Measurements from ENCODE around the gene NR1I3.

Gene NR1I3

GRCh38 chr1:161199506-161200139, 38.4 kb downstream of the NR1I3 start:
- Histone ChIP-seq H3K36me3 (ENCODE audit: insufficient read depth, low read length) (peaks cover 18% of the 10 kb centered on the region), H3K9ac (ENCODE audit: low read length) (no peak overlapping the region)

DNA sequence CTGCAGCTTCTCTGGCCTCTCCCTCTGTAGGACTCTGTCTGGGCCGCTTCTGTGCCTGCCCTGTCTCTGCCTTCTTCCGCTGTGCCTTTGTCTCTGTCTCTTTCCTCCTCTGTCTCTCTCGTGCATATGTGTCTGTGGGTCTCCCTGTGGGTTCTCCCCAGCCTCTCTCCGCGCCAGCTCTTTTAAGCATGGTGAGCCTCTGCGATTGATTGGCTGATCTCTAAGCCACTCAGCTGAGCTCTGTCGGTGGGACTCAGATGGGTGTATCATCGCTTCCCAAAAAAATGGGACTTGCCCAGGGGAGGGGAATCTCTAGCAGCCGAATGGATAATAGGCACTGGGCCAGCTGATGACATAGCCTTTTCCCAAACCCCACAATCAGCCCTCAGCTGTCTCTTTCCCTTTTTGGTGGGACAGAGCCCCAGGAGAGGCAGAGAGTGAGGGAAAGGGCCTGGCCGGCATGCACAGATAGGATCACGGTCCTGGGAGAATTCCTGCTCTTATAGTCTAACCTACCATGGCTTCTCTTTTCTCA, 39.0 kb downstream of the NR1I3 start, which contains the start of gene ADAMTS4:
TSS of gene ADAMTS4 (minus strand) at position 158 of the 535 bp plus-strand sequence. CDS start 427 bp downstream, outside the sequence.
- Histone ChIP-seq H3K4me3 (ENCODE audit: low read depth in 1 of 2, low read length in 2 of 2) (peak within 1 kb of the TSS; percentile 22 to 53), H3K27ac (ENCODE audit: low read depth, low read length) (peak within 1 kb of the TSS; percentile 81), H3K9me3 (ENCODE audit: low read length) (no peaks in the 10 kb centered on the region), H3K27me3 (ENCODE audit: control insufficient read depth in 1 of 2, insufficient read depth in 2 of 2, low read length in 2 of 2) (no peaks in the 10 kb centered on the region), H3K36me3 (ENCODE audit: insufficient read depth, low read length) (peaks cover 14% of the 10 kb centered on the region), H3K9ac (ENCODE audit: low read length) (peak within 1 kb of the TSS; percentile 50), H3K4me1 (ENCODE audit: insufficient read depth, low read length) (peaks cover 73% of the 10 kb centered on the region)

More at GRCh38 chr1:161199506-161200139, 38.4 kb downstream of the NR1I3 start:
- Histone ChIP-seq H3K9me3 (ENCODE audit: low read length) (no peaks in the 10 kb centered on the region), H3K27ac (ENCODE audit: low read depth, low read length) (peak overlapping the region; percentile 81), H3K4me1 (ENCODE audit: insufficient read depth, low read length) (peaks cover 77% of the 10 kb centered on the region), H3K4me3 (ENCODE audit: low read depth in 1 of 2, low read length in 2 of 2) (no peak overlapping the region), H3K27me3 (ENCODE audit: control insufficient read depth in 1 of 2, insufficient read depth in 2 of 2, low read length in 2 of 2) (no peaks in the 10 kb centered on the region)

DNA sequence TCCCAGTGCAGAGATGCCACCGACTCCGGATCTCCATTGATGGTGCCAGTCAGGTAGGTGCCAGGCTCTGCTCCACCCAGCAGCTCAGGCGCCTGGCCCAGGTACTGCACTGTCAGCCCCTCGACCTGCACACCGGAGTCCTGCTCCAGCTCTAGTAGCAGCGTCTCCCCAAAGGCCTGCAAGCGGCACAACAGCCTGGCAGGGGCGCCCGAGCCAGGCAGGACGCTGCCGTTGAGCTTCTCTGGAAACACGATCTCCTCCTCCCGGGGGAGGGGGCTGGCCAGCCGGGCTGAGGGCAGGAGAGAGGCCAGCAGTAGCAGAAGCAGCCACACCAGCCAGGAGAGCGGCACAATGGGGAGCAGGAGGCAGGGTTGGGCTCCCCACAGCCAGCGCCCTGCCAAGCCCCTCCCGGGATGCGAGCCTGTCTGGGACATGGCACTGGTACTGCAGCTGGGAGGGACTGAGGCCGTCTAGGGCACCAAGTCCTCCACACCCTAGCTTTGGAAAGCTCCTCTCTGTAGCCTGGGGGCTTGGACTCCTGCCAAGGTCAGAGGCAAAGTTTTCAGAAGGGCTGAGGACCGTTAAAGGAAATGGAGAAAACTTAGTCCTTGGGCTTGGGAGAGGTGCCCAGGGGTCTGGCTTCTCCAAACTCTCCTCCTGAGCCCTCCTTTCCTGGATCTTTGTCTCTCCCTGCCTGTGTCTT, 39.7 kb downstream of the NR1I3 start:
- H3K4me3 ChIP-seq (ENCODE audit: low read depth in 1 of 2, low read length in 2 of 2), result peak overlapping the region; percentile 22 to 53
- H3K36me3 ChIP-seq (ENCODE audit: insufficient read depth, low read length), result peaks cover 9% of the 10 kb centered on the region
- H3K9me3 ChIP-seq (ENCODE audit: low read length), result no peaks in the 10 kb centered on the region
- H3K27ac ChIP-seq (ENCODE audit: low read depth, low read length), result peak overlapping the region; percentile 81
- peak overlapping the region; percentile 50 for H3K9ac ChIP-seq (ENCODE audit: low read length)
- H3K4me1 ChIP-seq (ENCODE audit: insufficient read depth, low read length), result peaks cover 66% of the 10 kb centered on the region
- no peaks in the 10 kb centered on the region for H3K27me3 ChIP-seq (ENCODE audit: control insufficient read depth in 1 of 2, insufficient read depth in 2 of 2, low read length in 2 of 2)

- H3K4me1 ChIP-seq (ENCODE audit: insufficient read depth, low read length), result peaks cover 63% of the 10 kb centered on the region
- no peaks in the 10 kb centered on the region for H3K9me3 ChIP-seq (ENCODE audit: low read length)
- peaks cover 9% of the 10 kb centered on the region for H3K36me3 ChIP-seq (ENCODE audit: insufficient read depth, low read length)
- no peaks in the 10 kb centered on the region for H3K27me3 ChIP-seq (ENCODE audit: control insufficient read depth in 1 of 2, insufficient read depth in 2 of 2, low read length in 2 of 2)
- peak overlapping the region; percentile 50 for H3K9ac ChIP-seq (ENCODE audit: low read length)
- peak overlapping the region; percentile 22 to 53 for H3K4me3 ChIP-seq (ENCODE audit: low read depth in 1 of 2, low read length in 2 of 2)
- H3K27ac ChIP-seq (ENCODE audit: low read depth, low read length), result peak overlapping the region; percentile 81
These were observed 40.3 kb downstream of the NR1I3 start for GRCh38 chr1:161197560-161198193.

DNA sequence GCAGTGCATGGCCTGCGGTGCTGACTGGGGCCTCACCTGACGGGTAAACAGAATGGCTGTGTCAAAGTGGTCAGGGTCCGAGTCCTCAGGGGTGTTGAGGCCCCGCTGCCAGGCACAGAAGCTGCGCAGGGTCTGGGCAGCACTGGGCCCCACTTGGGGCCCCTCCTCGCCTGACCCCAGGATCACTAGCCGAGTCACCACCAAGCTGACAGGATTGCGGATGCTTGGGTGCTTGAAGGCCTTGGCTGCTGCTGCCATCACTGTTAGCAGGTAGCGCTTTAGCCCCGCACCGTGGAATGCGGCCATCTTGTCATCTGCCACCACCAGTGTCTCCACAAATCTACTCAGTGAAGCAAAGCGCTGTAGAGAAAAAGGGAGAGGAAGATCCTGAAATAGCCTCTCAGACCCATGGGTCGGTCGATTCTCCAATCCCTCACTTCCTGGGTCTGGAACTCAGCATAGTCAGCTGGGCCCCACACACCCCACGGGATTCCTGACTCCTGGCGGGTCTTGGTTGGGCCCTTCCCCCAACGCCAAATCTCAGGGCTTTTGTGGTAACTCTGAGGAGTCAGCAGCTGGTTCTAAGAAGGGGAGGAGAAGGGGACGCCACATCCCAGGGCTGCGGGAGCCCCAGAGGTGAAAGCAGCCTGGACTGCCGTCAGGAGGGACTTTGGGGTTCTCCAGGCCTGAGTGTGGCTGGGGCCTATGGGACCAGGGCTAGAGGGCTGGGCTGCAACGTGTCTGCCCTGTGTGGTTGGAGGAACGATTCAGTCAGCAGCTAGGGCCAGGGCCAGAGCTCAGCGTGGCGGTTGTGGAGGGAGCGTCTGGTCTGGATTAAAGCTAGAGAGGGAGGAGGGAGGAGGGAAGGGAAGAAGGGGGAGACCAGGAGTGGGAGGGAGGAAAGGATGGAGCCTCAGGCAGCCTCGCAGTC, 41.2 kb downstream of the NR1I3 start:
- H3K4me1 ChIP-seq (ENCODE audit: insufficient read depth, low read length), result peaks cover 64% of the 10 kb centered on the region
- H3K36me3 ChIP-seq (ENCODE audit: insufficient read depth, low read length), result peaks cover 9% of the 10 kb centered on the region
- peak overlapping the region in 1 of 2 donors; percentile 53 for H3K4me3 ChIP-seq (ENCODE audit: low read depth in 1 of 2, low read length in 2 of 2)
- peak overlapping the region; percentile 50 for H3K9ac ChIP-seq (ENCODE audit: low read length)
- no peaks in the 10 kb centered on the region for H3K27me3 ChIP-seq (ENCODE audit: control insufficient read depth in 1 of 2, insufficient read depth in 2 of 2, low read length in 2 of 2)
- H3K27ac ChIP-seq (ENCODE audit: low read depth, low read length), result peak overlapping the region; percentile 81
- H3K9me3 ChIP-seq (ENCODE audit: low read length), result no peaks in the 10 kb centered on the region

GRCh38 chr1:161196111-161196510, 41.9 kb downstream of the NR1I3 start:
- no peak overlapping the region for H3K4me3 ChIP-seq (ENCODE audit: low read depth in 1 of 2, low read length in 2 of 2)
- no peak overlapping the region for H3K27ac ChIP-seq (ENCODE audit: low read depth, low read length)
- peaks cover 9% of the 10 kb centered on the region for H3K36me3 ChIP-seq (ENCODE audit: insufficient read depth, low read length)
- no peaks in the 10 kb centered on the region for H3K27me3 ChIP-seq (ENCODE audit: control insufficient read depth in 1 of 2, insufficient read depth in 2 of 2, low read length in 2 of 2)
- H3K9ac ChIP-seq (ENCODE audit: low read length), result no peak overlapping the region
- H3K9me3 ChIP-seq (ENCODE audit: low read length), result no peaks in the 10 kb centered on the region
- peaks cover 58% of the 10 kb centered on the region for H3K4me1 ChIP-seq (ENCODE audit: insufficient read depth, low read length)

- Histone ChIP-seq H3K27ac (ENCODE audit: low read depth, low read length) (no peak overlapping the region), H3K27me3 (ENCODE audit: control insufficient read depth in 1 of 2, insufficient read depth in 2 of 2, low read length in 2 of 2) (no peaks in the 10 kb centered on the region), H3K4me1 (ENCODE audit: insufficient read depth, low read length) (peaks cover 48% of the 10 kb centered on the region), H3K4me3 (ENCODE audit: low read depth in 1 of 2, low read length in 2 of 2) (no peak overlapping the region), H3K36me3 (ENCODE audit: insufficient read depth, low read length) (peaks cover 9% of the 10 kb centered on the region), H3K9me3 (ENCODE audit: low read length) (no peaks in the 10 kb centered on the region), H3K9ac (ENCODE audit: low read length) (no peak overlapping the region)
These were observed 42.8 kb downstream of the NR1I3 start for GRCh38 chr1:161195171-161195570.

- Histone ChIP-seq H3K27me3 (ENCODE audit: control insufficient read depth in 1 of 2, insufficient read depth in 2 of 2, low read length in 2 of 2) (no peaks in the 10 kb centered on the region), H3K4me1 (ENCODE audit: insufficient read depth, low read length) (peaks cover 33% of the 10 kb centered on the region), H3K9me3 (ENCODE audit: low read length) (no peaks in the 10 kb centered on the region), H3K9ac (ENCODE audit: low read length) (no peak overlapping the region), H3K36me3 (ENCODE audit: insufficient read depth, low read length) (peaks cover 9% of the 10 kb centered on the region), H3K27ac (ENCODE audit: low read depth, low read length) (no peak overlapping the region), H3K4me3 (ENCODE audit: low read depth in 1 of 2, low read length in 2 of 2) (no peak overlapping the region)
These were observed 44.3 kb downstream of the NR1I3 start for GRCh38 chr1:161193561-161194235.

GRCh38 chr1:161192476-161193465, 45.2 kb downstream of the NR1I3 start:
- Histone ChIP-seq H3K27ac (ENCODE audit: low read depth, low read length) (no peak overlapping the region), H3K27me3 (ENCODE audit: control insufficient read depth in 1 of 2, insufficient read depth in 2 of 2, low read length in 2 of 2) (no peaks in the 10 kb centered on the region), H3K4me3 (ENCODE audit: low read depth in 1 of 2, low read length in 2 of 2) (no peak overlapping the region), H3K36me3 (ENCODE audit: insufficient read depth, low read length) (peaks cover 9% of the 10 kb centered on the region), H3K9me3 (ENCODE audit: low read length) (no peaks in the 10 kb centered on the region), H3K9ac (ENCODE audit: low read length) (no peak overlapping the region), H3K4me1 (ENCODE audit: insufficient read depth, low read length) (peaks cover 24% of the 10 kb centered on the region)
